Mesothelial cell of epicardium (in vitro differentiated cells): ENCODE results near the gene CAV3. TPM values are rescaled to one million over a fixed set of nuclear protein-coding genes. Genes with fewer than 3 reads are reported as not detected.
A peak's percentile ranks its signal among the peaks of the same experiment; 100 is the strongest.

Source experiments
- DNase-seq, 2 experiments: peaks; one replicate each; pipeline ENCODE4 v3.0.0; 2021; ENCODE audit warnings: low spot score in 2 of 2; ENCODE audit not compliant: unreplicated experiment in 2 of 2
- H3K27ac Mint-ChIP-seq: 2 replicates; pipeline ENCODE4 v1.8.0; 2021; ENCODE audit warnings: mixed read lengths
- H3K27me3 Mint-ChIP-seq: 2 replicates; pipeline ENCODE4 v1.8.0; 2021; ENCODE audit warnings: low read depth, mixed read lengths
- H3K36me3 Mint-ChIP-seq: 2 replicates; pipeline ENCODE4 v1.8.0; 2021; ENCODE audit warnings: mixed read lengths
- H3K4me1 Mint-ChIP-seq: 2 replicates; pipeline ENCODE4 v1.8.0; 2021; ENCODE audit warnings: mixed read lengths
- H3K4me3 Mint-ChIP-seq: 2 replicates; pipeline ENCODE4 v1.8.0; 2021; ENCODE audit warnings: mild to moderate bottlenecking, moderate library complexity, mixed read lengths
- H3K9me3 Mint-ChIP-seq: 2 replicates; pipeline ENCODE4 v1.8.0; 2021; ENCODE audit warnings: mixed read lengths
- CTCF ChIP-seq: fragments of 200-600 bp; sonication (generic); IDR thresholded peaks from one replicate; pipeline ENCODE4 v1.5.0; 2021; ENCODE audit warnings: antibody characterized with exemption; ENCODE audit not compliant: unreplicated experiment
- total RNA-seq: library from RNA; stranded (reverse); gene quantifications from 3 replicates; pipeline ENCODE4 v1.2.1, GENCODE V29; 2021

CAV3 gene
- total RNA-seq, 1 donor from 2014 or later, result not detected

- DNase-seq, result no peak
- Mint-ChIP-seq H3K36me3 (no peaks in the 10 kb centered on the region), H3K4me1 (peaks cover 15% of the 10 kb centered on the region), H3K27ac (no peak overlapping the region), H3K4me3 (no peak overlapping the region), H3K9me3 (no peaks in the 10 kb centered on the region), H3K27me3 (no peaks in the 10 kb centered on the region)
- TF ChIP-seq CTCF, result no peak
Measured at GRCh38 chr3:8737301-8737700, 3.7 kb downstream of the CAV3 start.

GRCh38 chr3:8737823-8738222, 4.2 kb downstream of the CAV3 start:
- peaks cover 20% of the 10 kb centered on the region for H3K4me1 Mint-ChIP-seq
- H3K36me3 Mint-ChIP-seq, result no peaks in the 10 kb centered on the region
- DNase-seq, result no peak
- no peak overlapping the region for H3K4me3 Mint-ChIP-seq
- H3K9me3 Mint-ChIP-seq, result no peaks in the 10 kb centered on the region
- TF ChIP-seq CTCF, result no peak
- no peaks in the 10 kb centered on the region for H3K27me3 Mint-ChIP-seq
- H3K27ac Mint-ChIP-seq, result no peak overlapping the region

- Mint-ChIP-seq H3K27ac (no peak overlapping the region), H3K4me1 (peaks cover 20% of the 10 kb centered on the region), H3K27me3 (no peaks in the 10 kb centered on the region), H3K4me3 (no peak overlapping the region), H3K36me3 (no peaks in the 10 kb centered on the region), H3K9me3 (no peaks in the 10 kb centered on the region)
- no peak for DNase-seq
- no peak for TF ChIP-seq CTCF
Measured at GRCh38 chr3:8738639-8739038, 5.0 kb downstream of the CAV3 start.

- Mint-ChIP-seq H3K27ac (no peak overlapping the region), H3K9me3 (no peaks in the 10 kb centered on the region), H3K36me3 (no peaks in the 10 kb centered on the region), H3K4me3 (no peak overlapping the region), H3K27me3 (no peaks in the 10 kb centered on the region), H3K4me1 (peaks cover 18% of the 10 kb centered on the region)
- no peak for TF ChIP-seq CTCF
- no peak for DNase-seq
Measured at GRCh38 chr3:8739757-8740504, 6.3 kb downstream of the CAV3 start.

- peaks cover 18% of the 10 kb centered on the region for H3K4me1 Mint-ChIP-seq
- no peaks in the 10 kb centered on the region for H3K9me3 Mint-ChIP-seq
- peak overlapping the region; percentile 41 for H3K4me3 Mint-ChIP-seq
- H3K27ac Mint-ChIP-seq, result peak overlapping the region; percentile 94
- no peaks in the 10 kb centered on the region for H3K36me3 Mint-ChIP-seq
- H3K27me3 Mint-ChIP-seq, result no peaks in the 10 kb centered on the region
- TF ChIP-seq CTCF, result no peak
- peak in 1 of 2 experiments; percentile 62 for DNase-seq
Measured at GRCh38 chr3:8741581-8742261, 8.1 kb downstream of the CAV3 start.
